ENCODE data around the gene RUBCN.
A peak's percentile ranks its signal among the peaks of the same experiment; 100 is the strongest.

The RUBCN gene

DNA sequence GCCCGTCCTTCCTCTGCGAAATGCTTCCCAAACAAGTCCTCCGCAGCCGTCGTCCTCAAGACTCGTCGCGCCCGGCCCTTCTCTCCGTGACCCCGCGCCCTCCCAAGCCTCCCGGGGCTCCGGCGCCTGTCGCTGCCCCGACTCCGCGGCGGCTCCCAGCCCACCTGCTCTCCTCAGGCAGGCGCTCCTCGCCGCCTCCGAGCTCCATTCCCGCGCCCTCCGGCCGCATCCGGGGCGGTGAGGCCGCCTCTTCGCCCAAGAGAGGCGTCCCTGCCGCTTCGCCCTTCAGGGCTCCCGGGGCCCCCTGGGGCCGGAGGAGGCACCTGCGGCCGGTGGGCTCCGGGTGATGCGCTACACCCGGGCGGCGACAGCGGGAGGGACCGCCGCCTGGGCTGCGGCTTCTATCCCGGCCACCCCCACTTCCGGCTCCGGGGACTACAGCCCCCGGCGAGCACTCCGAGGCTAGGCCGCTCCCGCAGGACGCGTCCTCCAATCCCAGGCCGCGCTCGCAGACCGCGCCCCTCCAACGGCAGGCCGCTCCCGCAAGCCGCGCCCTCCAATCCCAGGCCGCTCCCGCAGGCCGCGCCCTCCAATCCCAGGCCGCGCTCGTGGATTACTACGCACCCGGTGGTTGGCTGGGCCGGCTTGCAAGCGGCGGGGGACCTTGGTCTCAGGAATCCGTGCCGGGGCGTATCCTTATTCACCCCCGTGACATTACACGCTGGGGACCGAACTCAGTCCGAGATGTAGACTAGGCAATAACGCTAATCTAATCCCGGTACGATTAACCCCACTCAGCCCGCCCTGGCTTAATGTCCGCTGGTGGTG lies at the start of gene RUBCN:
TSS of gene RUBCN (minus strand) at position 414 of the 828 bp plus-strand sequence. CDS start at position 229, 185 bp downstream.
- DNase-seq, result peak; percentile 79 to 98 (median 95)

DNA sequence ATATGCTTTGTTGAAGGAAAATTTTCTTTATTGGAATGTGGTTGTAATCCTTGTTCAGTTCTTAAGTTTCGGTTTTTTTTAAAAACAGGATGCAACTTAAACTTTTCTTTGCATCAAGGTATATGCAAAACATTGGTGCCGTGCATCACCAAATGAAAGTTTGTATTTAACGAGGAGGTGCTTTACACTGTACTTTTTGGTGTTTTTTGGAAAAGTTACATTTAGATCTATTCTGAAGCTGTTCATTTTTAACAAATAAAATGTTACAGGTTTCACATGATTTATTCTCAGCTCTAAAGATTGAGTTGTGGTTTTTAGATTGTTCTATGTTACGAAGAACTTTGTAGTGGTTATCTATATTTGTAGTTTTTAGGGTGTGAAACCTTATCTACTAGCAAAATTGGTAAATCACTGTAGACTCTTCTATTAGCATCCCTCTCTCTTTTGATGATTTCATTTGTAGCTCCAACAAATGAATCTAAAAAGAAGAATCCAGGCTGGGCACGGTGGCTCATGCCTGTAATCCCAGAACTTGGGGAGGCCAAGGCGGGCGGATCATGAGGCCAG lies 47.4 kb upstream of the RUBCN start:
- DNase-seq, result no peak

DNA sequence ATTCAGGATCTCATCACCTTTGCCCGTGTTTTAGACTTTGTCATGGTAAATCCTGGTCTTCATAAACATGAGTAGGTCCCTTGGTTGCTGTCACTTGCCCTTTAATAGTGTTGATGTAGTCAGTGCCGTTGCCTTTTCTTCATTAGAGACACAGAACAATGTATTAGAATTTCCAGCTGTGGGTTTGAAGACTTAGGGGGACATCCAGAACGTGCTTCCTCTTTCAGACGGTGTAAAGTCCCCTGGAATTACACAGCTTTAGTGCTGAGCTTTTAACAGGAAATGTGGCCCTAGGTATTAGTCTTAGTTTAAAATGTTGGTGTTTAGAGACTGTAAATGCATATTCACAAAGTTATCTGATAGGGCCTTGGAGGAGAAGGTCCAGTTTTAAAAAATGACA lies 45.5 kb upstream of the RUBCN start:
- DNase-seq, result no peak

DNA sequence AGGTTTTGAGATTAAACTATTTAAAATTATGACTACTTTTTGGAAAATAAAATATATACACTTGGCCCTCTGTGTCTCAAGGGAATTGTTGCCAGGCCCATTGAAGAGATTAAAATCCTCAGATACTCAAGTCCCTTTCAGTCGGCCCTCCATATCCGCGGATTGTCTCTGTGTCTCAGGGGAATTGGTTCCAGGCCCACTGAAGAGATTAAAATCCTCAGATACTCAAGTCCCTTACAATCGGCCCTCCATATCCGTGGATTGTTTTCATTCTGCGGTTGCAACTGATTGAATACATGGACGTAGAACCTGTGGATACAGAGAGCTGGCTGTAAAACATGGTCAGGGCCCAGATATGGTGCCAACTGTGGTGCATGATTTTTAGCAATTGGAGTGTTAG lies 38.6 kb upstream of the RUBCN start:
- DNase-seq, result no peak

DNA sequence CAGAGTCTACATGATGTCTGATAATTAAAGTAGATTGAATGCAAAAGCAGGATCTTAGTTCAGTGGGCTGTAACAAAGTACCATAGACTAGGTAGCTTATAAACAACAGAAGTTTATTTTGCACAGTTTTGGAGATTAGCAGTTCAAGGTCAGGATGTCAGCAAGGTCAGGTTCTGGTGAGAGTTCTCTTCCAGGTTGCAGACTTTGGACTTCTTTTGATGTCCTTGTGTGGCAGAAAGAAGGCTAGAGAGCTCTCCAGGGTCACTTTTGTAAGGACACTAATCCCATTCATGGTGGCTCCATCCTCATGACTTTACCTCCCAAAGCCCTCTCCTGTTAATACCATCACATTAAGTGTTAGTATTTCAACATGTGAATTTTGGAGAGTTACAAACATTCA lies 25.1 kb upstream of the RUBCN start:
- DNase-seq, result no peak

DNA sequence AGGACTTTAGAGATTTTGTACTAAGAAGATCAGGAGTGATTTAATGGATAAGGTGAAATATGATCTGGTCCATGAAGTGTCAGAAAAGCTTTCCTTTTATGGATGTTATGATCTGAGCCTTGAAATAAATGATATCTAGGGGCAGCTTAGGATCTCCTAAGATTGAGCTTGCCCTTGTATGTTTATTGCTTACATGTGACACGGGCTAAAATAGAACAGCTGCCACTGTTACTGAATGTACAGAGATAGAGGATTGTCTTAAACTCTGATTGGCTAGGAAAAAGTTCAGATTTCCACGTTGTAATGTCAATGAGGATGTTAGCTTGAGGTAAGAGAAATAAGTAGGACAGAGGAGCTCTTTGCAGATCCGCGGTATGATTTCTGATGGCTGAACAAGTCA lies 21.8 kb upstream of the RUBCN start:
- DNase-seq, result no peak

DNA sequence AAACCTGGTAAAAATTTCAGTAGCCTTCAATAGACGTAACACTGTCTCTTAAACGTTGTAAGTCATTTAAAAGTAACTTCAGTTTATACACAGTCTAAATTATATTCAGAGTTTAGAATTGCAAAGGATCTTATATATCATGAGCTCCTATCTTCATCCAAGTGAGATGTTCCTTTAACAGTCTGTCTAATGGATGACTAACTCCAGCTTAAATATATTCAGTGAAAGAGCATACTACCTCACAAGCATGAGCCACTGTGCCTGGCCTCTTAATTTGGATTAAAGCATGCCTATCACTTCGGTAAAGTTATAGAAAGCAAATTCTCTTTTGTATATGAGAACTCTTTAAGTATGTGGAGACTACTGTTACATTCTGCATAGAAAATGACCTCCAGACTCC lies 20.0 kb upstream of the RUBCN start:
- DNase-seq, result no peak

DNA sequence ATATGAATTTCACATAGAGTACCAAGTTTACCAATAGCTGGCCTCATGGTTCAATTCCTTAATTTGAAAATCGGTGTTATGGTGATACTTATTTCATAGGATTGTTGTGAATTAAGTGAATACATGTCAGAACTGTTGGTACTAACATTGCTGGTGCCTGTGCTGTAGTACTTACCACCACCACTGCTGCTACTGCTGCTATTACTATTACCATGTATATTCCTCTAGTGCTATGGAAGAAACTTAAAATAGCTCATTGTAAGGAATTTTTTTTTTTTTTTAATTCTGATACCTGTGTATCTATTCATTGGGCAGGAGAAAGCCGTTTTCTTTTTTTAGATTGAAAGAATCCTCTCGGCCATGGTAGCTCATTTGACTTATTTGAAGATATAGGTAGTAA lies 16.6 kb upstream of the RUBCN start:
- no peak for DNase-seq

DNA sequence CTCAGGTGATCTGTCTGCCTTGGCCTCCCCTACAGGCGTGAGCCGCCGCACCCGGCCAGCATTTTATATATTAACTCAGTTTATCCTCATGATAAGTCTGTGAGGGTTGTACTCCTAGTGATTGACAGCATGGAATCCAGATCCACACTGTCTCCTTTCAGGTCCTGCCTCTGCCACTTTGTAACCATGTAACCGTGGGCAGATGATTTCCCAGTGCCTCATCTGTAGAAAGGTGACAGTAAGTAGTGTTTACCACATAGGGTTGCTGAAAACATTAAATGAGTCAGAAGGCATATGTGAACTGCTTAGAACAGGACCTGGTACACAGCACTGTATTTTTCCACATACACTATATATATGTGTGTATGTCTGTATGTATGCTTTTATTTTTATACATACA lies 15.4 kb upstream of the RUBCN start:
- DNase-seq, result no peak

DNA sequence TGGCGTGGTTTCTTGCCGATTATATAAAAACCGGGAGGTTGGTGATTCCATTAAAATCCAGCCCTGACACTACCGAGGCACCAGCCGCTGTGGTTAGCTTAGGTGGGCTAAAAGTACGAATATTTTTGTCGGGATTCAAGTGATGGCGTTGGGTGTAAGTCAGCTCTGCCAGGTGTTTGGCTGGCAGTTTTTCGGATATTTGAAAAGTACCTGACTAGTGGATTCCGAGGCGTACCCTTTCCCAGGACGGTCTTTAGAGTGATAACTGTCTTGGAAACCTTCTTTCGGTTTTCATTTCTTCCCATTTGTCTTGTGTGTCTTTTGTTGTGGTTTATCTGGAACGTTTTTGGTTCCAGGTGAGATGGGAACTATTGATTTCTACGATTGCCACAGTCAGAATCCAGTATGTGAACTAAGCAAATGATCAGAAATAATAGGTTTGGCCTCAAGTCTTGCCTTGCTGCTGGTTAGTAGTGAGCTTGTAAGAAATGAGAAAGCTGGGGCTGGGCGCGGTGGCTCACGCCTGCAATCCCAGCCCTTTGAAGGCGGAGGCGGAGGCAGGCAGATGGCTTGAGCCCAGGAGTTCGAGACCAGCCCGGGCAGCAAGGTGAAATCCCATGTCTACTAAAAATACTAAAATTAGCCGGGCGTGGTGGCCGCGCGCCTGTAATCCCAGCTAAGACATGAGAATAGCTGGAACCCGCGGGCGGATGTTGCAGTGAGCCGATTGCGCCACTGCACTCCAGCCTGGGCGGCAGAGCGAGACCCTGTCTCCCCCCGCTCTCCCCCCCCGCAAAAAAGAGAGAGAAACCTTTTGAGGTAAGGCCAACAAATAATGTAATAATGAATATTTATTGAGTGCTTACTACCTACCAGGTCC lies 14.4 kb upstream of the RUBCN start:
- DNase-seq, result peak in 21 of 56 donors; percentile 3 to 46 (median 14)

DNA sequence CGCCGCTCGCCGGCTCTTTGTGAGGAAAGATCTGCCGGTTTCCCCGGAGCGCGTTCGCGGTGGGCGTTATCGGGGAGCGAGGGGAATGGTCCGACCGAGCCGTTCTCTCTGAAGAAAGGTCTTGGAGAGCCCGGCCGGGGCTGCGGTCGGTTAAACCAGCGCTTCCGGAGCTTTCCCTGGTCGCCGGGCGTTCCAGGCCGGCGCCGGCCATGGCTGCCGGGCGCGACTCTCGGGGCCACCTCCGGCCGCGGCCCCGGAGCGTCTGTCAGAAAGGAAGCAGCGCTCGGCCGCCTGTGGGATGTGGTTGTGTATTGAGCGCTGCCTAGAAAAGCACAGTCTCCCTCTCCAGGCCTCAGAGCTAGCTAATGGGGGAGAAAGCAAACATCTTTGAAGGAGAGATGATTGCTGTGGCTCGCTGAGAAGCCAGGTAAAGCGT lies 13.7 kb upstream of the RUBCN start:
- DNase-seq, result peak in 43 of 56 donors; percentile 9 to 73 (median 47)

DNA sequence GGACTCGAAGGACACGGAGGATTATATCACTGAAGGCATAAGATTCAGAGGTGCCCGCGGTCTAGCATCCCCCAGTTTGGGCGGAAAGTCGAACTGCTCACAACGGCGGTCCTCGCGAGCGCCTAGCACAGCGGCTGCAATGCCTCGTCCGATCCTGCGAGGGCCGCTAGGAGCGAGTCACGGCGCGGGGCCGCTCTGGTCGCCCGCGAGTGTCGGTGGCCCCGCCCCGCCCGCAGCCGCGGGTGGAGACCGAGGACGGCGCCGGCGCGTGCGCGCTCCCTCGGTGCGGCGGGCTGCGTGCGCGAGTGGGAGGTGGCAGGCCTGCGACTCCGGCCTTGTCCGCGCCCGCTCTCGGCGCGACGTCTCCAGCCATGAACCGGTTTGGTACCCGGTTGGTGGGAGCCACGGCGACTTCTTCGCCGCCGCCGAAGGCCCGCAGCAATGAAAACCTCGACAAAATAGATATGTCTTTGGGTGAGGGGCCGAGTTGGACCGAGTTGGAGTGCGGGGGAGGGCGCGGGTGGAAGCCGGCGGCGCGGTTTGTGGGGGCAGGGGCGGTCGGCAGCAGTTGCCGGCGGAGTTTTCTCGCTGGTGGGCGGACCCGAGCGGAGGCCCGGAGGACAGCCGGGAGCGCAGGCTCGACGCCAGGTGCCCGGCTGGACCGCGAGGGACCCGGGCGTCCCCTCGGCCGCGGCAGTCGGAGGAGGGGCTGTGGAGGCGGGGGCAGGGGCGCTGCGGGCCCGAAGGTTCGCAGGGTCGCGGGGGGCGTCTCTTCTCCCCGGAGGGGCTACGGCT lies 13.1 kb upstream of the RUBCN start, which contains the start of gene FYTTD1:
TSS of gene FYTTD1 (plus strand) at position 283 of the 795 bp plus-strand sequence. CDS start at position 372, 89 bp downstream.
- DNase-seq, result peak in 55 of 56 donors; percentile 45 to 95 (median 88)

DNA sequence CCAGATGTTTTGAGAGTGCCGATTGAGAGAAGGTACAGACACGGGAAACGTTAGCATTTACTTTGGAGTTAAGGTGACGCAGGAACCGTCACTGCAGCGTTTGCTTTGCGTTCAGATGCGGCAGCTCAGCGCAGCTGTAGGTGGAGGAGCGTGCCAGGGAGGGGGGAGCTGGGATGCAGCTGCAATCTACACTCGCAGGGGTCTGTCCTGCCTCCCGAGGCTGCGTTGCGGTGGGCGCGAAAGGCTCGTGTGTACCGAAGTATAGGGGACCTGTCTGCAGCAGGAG lies 12.6 kb upstream of the RUBCN start:
- DNase-seq, result peak in 21 of 56 donors; percentile 45 to 90 (median 80)

DNA sequence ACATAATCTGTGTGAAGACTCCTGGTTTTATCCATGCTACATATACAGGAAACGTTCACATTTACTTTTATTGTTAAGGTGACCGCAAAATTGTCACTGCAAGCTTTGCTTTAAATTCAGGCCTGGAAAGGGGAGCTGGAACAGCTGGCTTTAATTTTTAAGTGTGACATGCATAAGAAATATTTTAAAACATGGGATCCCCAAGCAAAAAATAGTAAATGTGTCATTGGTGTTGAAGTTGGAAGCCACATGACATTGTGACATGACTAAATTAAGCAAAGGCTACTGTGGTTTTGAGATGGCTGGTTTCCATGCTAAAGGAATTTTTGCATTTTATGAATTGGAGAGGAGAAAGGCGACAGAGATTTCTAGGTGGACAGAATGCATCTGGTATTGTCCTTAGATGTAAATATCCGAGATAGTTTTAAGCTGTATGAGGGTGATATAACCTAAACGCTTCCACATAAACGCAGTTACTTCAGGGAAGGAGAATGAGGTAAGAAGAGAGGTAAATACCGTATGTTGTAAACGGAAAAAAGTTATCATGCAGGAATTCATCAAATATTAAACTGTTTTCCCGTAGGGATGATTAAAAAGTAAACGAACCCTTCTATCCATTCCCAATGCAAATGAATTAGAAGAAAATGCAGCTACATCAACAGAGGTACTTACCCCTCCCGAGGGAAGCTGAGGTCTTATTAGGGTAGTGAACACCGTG lies 12.1 kb upstream of the RUBCN start:
- no peak for DNase-seq

DNA sequence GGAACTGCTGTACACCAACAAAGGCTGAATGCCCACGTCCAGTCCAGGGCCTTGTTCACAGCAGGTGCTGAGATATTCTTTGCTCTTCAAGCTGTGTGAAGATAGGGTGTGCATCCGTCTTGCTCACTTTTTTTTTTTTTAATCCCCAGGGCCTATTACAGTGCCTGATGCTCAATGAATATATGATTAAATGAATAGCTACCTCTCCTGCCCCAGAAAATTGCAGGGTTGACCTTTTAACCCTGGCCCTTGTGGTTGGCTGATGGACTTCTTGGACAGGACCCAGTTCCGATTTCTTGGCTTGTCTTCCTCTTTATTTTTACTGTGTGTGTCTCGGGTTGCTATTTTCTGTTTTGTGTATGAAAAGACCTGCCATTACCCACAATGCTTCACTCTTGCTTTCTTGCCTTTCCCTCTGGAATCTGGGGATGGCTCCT lies 10.1 kb upstream of the RUBCN start:
- peak in 1 of 56 donors; percentile 1 for DNase-seq

DNA sequence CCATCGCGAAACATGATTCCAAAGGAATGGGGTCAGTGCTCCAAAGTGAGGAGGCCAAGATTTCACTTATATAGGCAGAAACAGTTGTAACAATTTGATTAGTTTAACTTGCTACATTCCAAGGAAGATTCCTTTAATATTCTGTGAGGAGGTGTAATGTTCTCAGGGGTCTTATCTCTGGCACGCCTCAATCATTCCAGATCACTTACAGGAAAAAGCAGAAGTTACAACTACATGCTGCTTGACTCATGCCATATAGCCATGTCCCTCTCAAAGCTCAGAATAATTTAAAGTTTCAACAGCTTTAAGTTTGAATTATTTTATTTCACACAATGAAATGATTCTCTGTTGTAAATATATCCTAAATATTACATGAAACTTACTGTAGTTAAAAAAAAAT lies 9.5 kb upstream of the RUBCN start:
- no peak for DNase-seq

DNA sequence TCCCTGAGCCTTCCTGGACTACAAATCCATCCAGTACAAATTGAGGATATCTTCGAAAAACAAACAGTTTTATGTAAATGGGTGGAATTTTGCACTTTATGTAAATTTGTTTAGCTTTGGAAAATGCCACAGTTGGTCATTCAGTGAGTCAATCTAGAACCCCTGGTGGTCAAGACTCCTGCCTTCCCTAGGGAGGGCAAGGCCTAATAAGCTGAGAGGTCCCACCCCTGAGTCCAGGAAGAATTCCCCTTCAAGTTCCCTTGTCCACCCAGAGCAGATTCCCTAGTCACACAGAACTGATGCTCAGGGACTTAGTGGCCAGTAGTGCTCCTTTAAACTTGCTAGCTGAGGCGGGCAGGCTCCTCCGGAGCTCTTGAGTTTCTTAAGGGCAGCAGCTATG lies 6.1 kb upstream of the RUBCN start:
- DNase-seq, result no peak

DNA sequence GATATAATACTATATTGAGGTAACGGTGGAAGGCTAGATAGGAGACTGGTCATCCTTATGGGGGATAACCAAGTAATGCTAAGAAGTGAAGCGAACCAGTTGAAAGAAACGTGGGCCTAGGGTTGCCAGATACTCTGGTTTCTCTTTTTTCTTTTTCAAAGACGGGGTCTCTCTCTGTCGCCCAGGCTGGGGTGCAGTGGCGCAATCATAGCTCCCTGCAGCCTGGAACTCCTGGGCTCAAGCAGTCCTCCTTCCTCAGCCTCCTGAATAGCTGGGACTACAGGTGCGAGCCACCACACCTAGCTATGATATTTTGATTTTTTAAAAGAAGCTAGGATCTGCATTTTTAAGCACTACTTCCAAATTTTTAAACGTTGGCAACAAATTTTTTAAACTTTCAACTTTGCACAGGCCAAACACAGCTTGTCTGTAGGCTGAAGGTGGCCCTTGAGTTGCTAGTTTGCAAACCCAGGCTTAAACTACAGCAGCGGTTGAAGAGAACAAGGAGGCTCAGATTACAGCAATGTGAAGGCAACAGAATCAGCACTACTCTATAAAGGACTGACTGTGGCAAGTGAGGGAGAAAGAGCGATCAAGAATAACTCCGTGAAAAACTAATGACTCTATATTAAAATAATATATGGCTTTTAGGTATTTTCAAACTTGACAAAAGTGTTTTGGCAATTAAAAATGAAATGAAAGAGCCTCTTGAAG lies 1.2 kb upstream of the RUBCN start:
- no peak for DNase-seq

DNA sequence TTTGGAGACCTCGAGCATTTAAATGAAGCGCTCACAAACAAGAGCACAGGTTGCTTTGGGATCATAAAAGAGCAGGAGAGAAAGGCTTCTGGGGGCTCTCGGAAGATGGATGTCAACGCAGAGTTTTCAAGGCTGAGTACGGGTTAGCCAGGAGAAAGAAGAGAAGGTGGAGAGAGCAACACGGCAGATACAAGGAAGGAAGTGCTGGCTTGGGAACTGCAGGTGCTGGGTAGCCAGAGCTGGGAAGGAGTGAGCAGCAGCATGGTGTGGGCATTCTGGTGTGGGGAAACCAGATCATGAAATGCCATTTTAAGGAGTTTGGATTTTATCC lies 580 bp upstream of the RUBCN start:
- DNase-seq, result no peak

DNA sequence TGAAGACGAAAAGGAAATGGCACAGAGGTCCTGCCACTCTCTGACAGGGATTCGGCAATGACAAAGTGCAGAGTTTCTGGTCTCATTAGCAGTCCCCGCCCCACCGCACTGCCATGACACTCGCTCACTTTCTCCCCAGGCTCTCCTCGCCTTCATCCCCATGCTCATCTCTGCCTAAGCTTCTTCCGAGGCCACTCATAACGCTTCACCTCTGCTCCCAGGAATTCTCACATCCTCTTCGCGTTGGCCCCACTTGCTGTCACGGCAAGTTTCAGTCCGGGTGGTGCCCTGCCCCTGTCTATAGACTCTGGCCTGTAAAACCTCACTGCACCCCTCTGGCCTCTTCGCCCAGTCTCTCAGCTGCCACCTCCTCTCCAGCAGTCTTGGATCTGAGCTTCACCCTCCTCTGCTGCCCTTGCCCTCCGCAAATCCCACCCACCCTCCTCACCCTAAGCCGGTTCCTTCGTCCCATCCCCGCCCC lies 654 bp downstream of the RUBCN start:
- peak in 16 of 56 donors; percentile 14 to 65 (median 44) for DNase-seq
